Measurements from ENCODE around the gene TFB2M. TPM values are rescaled to one million over a fixed set of nuclear protein-coding genes. Genes with fewer than 3 reads are reported as not detected.

TFB2M gene
- polyA plus RNA-seq, 2 donors = 2.1 to 8.6 TPM

GRCh38 chr1:246587032-246587431, 21.0 kb upstream of the TFB2M start:
- Histone ChIP-seq H3K4me1 (ENCODE audit: control insufficient read depth in 2 of 2, insufficient read depth in 2 of 2, low read length in 1 of 2) (peaks cover 0 to 3% of the 10 kb centered on the region in 2 donors), H3K27me3 (ENCODE audit: control insufficient read depth in 1 of 2, insufficient read depth in 2 of 2, low read length in 2 of 2) (no peaks in the 10 kb centered on the region), H3K4me3 (ENCODE audit: low read depth in 1 of 2, low read length in 2 of 2) (no peak overlapping the region), H3K36me3 (ENCODE audit: control insufficient read depth in 2 of 2, insufficient read depth in 2 of 2, low read length in 1 of 2) (peaks cover 0 to 4% of the 10 kb centered on the region in 2 donors), H3K27ac (ENCODE audit: low read depth in 2 of 2, low read length in 1 of 2) (peak overlapping the region; percentile 10 to 46), H3K9me3 (ENCODE audit: control insufficient read depth in 2 of 2, insufficient read depth in 1 of 2, low read depth in 1 of 2, low read length in 1 of 2) (no peaks in the 10 kb centered on the region)
- 77 to 82% methylated on average over 3 of the region's 3 CpGs for WGBS, 2 donors

GRCh38 chr1:246583448-246584185, 17.6 kb upstream of the TFB2M start:
- H3K9me3 ChIP-seq (ENCODE audit: control insufficient read depth in 2 of 2, insufficient read depth in 1 of 2, low read depth in 1 of 2, low read length in 1 of 2) = no peaks in the 10 kb centered on the region
- H3K27me3 ChIP-seq (ENCODE audit: control insufficient read depth in 1 of 2, insufficient read depth in 2 of 2, low read length in 2 of 2) = no peaks in the 10 kb centered on the region
- 72 to 74% methylated on average over 6 of the region's 6 CpGs for WGBS, 2 donors
- H3K36me3 ChIP-seq (ENCODE audit: control insufficient read depth in 2 of 2, insufficient read depth in 2 of 2, low read length in 1 of 2) = peaks cover 0 to 4% of the 10 kb centered on the region in 2 donors
- H3K4me3 ChIP-seq (ENCODE audit: low read depth in 1 of 2, low read length in 2 of 2) = no peak overlapping the region
- H3K27ac ChIP-seq (ENCODE audit: low read depth in 2 of 2, low read length in 1 of 2) = peak overlapping the region; percentile 49 to 67
- peaks cover 0 to 3% of the 10 kb centered on the region in 2 donors for H3K4me1 ChIP-seq (ENCODE audit: control insufficient read depth in 2 of 2, insufficient read depth in 2 of 2, low read length in 1 of 2)

- Histone ChIP-seq H3K9me3 (ENCODE audit: control insufficient read depth in 2 of 2, insufficient read depth in 1 of 2, low read depth in 1 of 2, low read length in 1 of 2) (no peaks in the 10 kb centered on the region), H3K36me3 (ENCODE audit: control insufficient read depth in 2 of 2, insufficient read depth in 2 of 2, low read length in 1 of 2) (peaks cover 0 to 4% of the 10 kb centered on the region in 2 donors), H3K4me3 (ENCODE audit: low read depth in 1 of 2, low read length in 2 of 2) (no peak overlapping the region), H3K27ac (ENCODE audit: low read depth in 2 of 2, low read length in 1 of 2) (no peak overlapping the region), H3K4me1 (ENCODE audit: control insufficient read depth in 2 of 2, insufficient read depth in 2 of 2, low read length in 1 of 2) (peaks cover 0 to 3% of the 10 kb centered on the region in 2 donors), H3K27me3 (ENCODE audit: control insufficient read depth in 1 of 2, insufficient read depth in 2 of 2, low read length in 2 of 2) (no peaks in the 10 kb centered on the region)
- 64 to 83% methylated on average over 2 of the region's 2 CpGs for WGBS, 2 donors
Observed at GRCh38 chr1:246583056-246583440, 17.0 kb upstream of the TFB2M start.

- Histone ChIP-seq H3K36me3 (ENCODE audit: control insufficient read depth in 2 of 2, insufficient read depth in 2 of 2, low read length in 1 of 2) (peaks cover 0 to 4% of the 10 kb centered on the region in 2 donors), H3K27me3 (ENCODE audit: control insufficient read depth in 1 of 2, insufficient read depth in 2 of 2, low read length in 2 of 2) (no peaks in the 10 kb centered on the region), H3K4me1 (ENCODE audit: control insufficient read depth in 2 of 2, insufficient read depth in 2 of 2, low read length in 1 of 2) (peaks cover 0 to 3% of the 10 kb centered on the region in 2 donors), H3K4me3 (ENCODE audit: low read depth in 1 of 2, low read length in 2 of 2) (no peak overlapping the region), H3K27ac (ENCODE audit: low read depth in 2 of 2, low read length in 1 of 2) (peak overlapping the region in 1 of 2 donors; percentile 13), H3K9me3 (ENCODE audit: control insufficient read depth in 2 of 2, insufficient read depth in 1 of 2, low read depth in 1 of 2, low read length in 1 of 2) (no peaks in the 10 kb centered on the region)
- 71 to 87% methylated on average over 17 of the region's 17 CpGs for WGBS, 2 donors
Observed at GRCh38 chr1:246582301-246583055, 16.4 kb upstream of the TFB2M start.

GRCh38 chr1:246580497-246581370, 14.7 kb upstream of the TFB2M start:
- 87 to 88% methylated on average over 15 of the region's 15 CpGs for WGBS, 2 donors
- Histone ChIP-seq H3K4me3 (ENCODE audit: low read depth in 1 of 2, low read length in 2 of 2) (no peak overlapping the region), H3K4me1 (ENCODE audit: control insufficient read depth in 2 of 2, insufficient read depth in 2 of 2, low read length in 1 of 2) (peaks cover 0 to 3% of the 10 kb centered on the region in 2 donors), H3K27me3 (ENCODE audit: control insufficient read depth in 1 of 2, insufficient read depth in 2 of 2, low read length in 2 of 2) (no peaks in the 10 kb centered on the region), H3K9me3 (ENCODE audit: control insufficient read depth in 2 of 2, insufficient read depth in 1 of 2, low read depth in 1 of 2, low read length in 1 of 2) (no peaks in the 10 kb centered on the region), H3K27ac (ENCODE audit: low read depth in 2 of 2, low read length in 1 of 2) (no peak overlapping the region), H3K36me3 (ENCODE audit: control insufficient read depth in 2 of 2, insufficient read depth in 2 of 2, low read length in 1 of 2) (peaks cover 0 to 4% of the 10 kb centered on the region in 2 donors)

GRCh38 chr1:246579818-246580217, 13.8 kb upstream of the TFB2M start:
- peaks cover 0 to 4% of the 10 kb centered on the region in 2 donors for H3K36me3 ChIP-seq (ENCODE audit: control insufficient read depth in 2 of 2, insufficient read depth in 2 of 2, low read length in 1 of 2)
- WGBS, 2 donors = 50 to 51% methylated on average over 3 of the region's 3 CpGs
- no peaks in the 10 kb centered on the region for H3K27me3 ChIP-seq (ENCODE audit: control insufficient read depth in 1 of 2, insufficient read depth in 2 of 2, low read length in 2 of 2)
- no peaks in the 10 kb centered on the region for H3K9me3 ChIP-seq (ENCODE audit: control insufficient read depth in 2 of 2, insufficient read depth in 1 of 2, low read depth in 1 of 2, low read length in 1 of 2)
- H3K27ac ChIP-seq (ENCODE audit: low read depth in 2 of 2, low read length in 1 of 2) = no peak overlapping the region
- H3K4me3 ChIP-seq (ENCODE audit: low read depth in 1 of 2, low read length in 2 of 2) = no peak overlapping the region
- peaks cover 0 to 3% of the 10 kb centered on the region in 2 donors for H3K4me1 ChIP-seq (ENCODE audit: control insufficient read depth in 2 of 2, insufficient read depth in 2 of 2, low read length in 1 of 2)

GRCh38 chr1:246577720-246578106, 11.7 kb upstream of the TFB2M start:
- Histone ChIP-seq H3K4me3 (ENCODE audit: low read depth in 1 of 2, low read length in 2 of 2) (no peak overlapping the region), H3K36me3 (ENCODE audit: control insufficient read depth in 2 of 2, insufficient read depth in 2 of 2, low read length in 1 of 2) (peaks cover 0 to 4% of the 10 kb centered on the region in 2 donors), H3K27ac (ENCODE audit: low read depth in 2 of 2, low read length in 1 of 2) (no peak overlapping the region), H3K27me3 (ENCODE audit: control insufficient read depth in 1 of 2, insufficient read depth in 2 of 2, low read length in 2 of 2) (no peaks in the 10 kb centered on the region), H3K4me1 (ENCODE audit: control insufficient read depth in 2 of 2, insufficient read depth in 2 of 2, low read length in 1 of 2) (peaks cover 0 to under 1% of the 10 kb centered on the region in 2 donors), H3K9me3 (ENCODE audit: control insufficient read depth in 2 of 2, insufficient read depth in 1 of 2, low read depth in 1 of 2, low read length in 1 of 2) (no peaks in the 10 kb centered on the region)
- WGBS, 2 donors = 53 to 54% methylated on average over 2 of the region's 2 CpGs

- H3K36me3 ChIP-seq (ENCODE audit: control insufficient read depth in 2 of 2, insufficient read depth in 2 of 2, low read length in 1 of 2) = peaks cover 0 to 2% of the 10 kb centered on the region in 2 donors
- no peaks in the 10 kb centered on the region for H3K27me3 ChIP-seq (ENCODE audit: control insufficient read depth in 1 of 2, insufficient read depth in 2 of 2, low read length in 2 of 2)
- 75 to 82% methylated on average over 5 of the region's 5 CpGs for WGBS, 2 donors
- H3K9me3 ChIP-seq (ENCODE audit: control insufficient read depth in 2 of 2, insufficient read depth in 1 of 2, low read depth in 1 of 2, low read length in 1 of 2) = no peaks in the 10 kb centered on the region
- no peak overlapping the region for H3K27ac ChIP-seq (ENCODE audit: low read depth in 2 of 2, low read length in 1 of 2)
- H3K4me1 ChIP-seq (ENCODE audit: control insufficient read depth in 2 of 2, insufficient read depth in 2 of 2, low read length in 1 of 2) = no peaks in the 10 kb centered on the region
- H3K4me3 ChIP-seq (ENCODE audit: low read depth in 1 of 2, low read length in 2 of 2) = no peak overlapping the region
Observed at GRCh38 chr1:246577082-246577719, 11.1 kb upstream of the TFB2M start.

GRCh38 chr1:246576709-246577032, 10.6 kb upstream of the TFB2M start:
- 90 to 94% methylated on average over 3 of the region's 3 CpGs for WGBS, 2 donors
- Histone ChIP-seq H3K27ac (ENCODE audit: low read depth in 2 of 2, low read length in 1 of 2) (no peak overlapping the region), H3K36me3 (ENCODE audit: control insufficient read depth in 2 of 2, insufficient read depth in 2 of 2, low read length in 1 of 2) (no peaks in the 10 kb centered on the region), H3K9me3 (ENCODE audit: control insufficient read depth in 2 of 2, insufficient read depth in 1 of 2, low read depth in 1 of 2, low read length in 1 of 2) (no peaks in the 10 kb centered on the region), H3K4me3 (ENCODE audit: low read depth in 1 of 2, low read length in 2 of 2) (no peak overlapping the region), H3K27me3 (ENCODE audit: control insufficient read depth in 1 of 2, insufficient read depth in 2 of 2, low read length in 2 of 2) (no peaks in the 10 kb centered on the region), H3K4me1 (ENCODE audit: control insufficient read depth in 2 of 2, insufficient read depth in 2 of 2, low read length in 1 of 2) (no peaks in the 10 kb centered on the region)

Data from esophagus (tissue), 2 donors.